GM10266 (cell line): Measurements from ENCODE around the gene SCRN1.

Experiments
- DNase-seq: peaks from one replicate; pipeline ENCODE4 v3.0.0; 2012; ENCODE audit errors: extremely low spot score
- TF ChIP-seq, protein P1 (sequence below): IDR thresholded peaks from 2 replicates; pipeline ENCODE4 v1.5.1; 2012; ENCODE audit warnings: mild to moderate bottlenecking, low read depth; ENCODE audit not compliant: control insufficient read depth, insufficient read depth; ENCODE audit errors: missing control alignments

The SCRN1 gene

DNA sequence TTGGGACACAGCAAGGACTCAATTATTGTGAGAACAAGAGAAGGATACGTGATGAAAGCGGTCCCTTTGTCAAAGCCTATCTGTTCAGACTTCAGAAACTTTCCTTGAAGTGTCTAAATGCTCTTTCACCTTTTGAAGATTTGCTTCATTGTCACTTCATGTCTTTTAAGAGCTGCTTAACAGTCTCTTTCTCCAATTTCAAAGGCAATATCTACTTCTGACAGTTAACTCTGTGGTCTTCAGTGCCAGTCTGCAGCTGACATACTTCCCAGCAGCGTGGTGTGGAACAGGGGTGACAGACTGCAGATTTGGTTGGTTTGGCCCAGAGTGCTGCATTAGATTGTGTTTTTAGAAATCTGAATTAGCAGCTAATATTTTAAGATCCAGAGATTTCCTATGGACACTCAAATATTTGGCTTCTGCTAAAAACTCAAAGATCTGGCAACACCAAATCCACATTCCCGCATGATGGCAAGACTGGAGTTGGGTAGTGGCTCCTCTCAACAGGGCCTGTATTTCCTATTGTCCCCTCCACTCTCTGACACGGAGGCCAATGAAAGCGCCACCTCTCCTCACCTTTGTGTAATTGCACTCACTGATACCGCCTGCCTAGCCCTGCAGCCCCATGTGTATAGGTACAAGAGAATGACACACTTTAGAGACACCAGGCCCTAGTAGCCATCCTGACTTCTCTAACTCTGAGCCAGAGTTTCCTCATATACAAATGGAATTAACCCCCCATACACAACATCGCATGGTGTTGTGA, 11.5 kb downstream of the SCRN1 start:
- TF ChIP-seq, protein P1, sequence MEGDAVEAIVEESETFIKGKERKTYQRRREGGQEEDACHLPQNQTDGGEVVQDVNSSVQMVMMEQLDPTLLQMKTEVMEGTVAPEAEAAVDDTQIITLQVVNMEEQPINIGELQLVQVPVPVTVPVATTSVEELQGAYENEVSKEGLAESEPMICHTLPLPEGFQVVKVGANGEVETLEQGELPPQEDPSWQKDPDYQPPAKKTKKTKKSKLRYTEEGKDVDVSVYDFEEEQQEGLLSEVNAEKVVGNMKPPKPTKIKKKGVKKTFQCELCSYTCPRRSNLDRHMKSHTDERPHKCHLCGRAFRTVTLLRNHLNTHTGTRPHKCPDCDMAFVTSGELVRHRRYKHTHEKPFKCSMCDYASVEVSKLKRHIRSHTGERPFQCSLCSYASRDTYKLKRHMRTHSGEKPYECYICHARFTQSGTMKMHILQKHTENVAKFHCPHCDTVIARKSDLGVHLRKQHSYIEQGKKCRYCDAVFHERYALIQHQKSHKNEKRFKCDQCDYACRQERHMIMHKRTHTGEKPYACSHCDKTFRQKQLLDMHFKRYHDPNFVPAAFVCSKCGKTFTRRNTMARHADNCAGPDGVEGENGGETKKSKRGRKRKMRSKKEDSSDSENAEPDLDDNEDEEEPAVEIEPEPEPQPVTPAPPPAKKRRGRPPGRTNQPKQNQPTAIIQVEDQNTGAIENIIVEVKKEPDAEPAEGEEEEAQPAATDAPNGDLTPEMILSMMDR: no peak
- DNase-seq: no peak

DNA sequence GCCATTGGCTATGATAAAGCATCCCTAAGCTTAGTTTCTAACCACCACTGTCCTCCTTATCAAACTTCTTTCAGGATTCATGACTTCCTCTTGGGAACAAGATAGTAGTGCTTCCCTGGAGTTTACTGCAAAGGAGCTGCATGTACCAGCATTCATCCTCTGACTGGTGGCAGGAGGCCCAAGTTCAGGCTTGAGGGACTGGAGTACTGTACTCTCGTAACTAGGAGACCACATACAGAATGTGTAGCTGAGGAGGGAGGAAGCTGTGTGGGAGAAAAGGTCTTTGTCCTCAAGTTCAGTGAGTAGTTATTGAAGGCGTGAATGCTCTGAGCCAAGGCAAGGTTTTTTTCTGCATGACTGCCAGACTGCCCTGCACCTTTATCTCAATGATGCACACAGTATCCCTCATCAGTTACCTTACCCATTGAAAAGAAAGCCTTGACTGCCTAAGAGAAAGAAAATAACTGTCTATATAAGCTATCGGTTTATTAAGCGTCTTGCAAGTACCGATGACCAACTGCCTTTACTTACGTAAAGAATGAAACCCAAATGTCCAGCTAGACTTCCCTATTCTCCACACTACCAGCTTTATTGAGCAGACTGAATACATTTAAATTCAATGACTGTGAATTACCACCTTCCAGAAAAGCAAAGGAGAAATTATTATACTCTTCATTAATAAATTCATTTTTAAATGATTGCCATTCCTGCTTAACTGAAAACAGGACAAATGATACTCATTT, 12.8 kb downstream of the SCRN1 start:
- TF ChIP-seq, protein P1: no peak
- no peak for DNase-seq

DNA sequence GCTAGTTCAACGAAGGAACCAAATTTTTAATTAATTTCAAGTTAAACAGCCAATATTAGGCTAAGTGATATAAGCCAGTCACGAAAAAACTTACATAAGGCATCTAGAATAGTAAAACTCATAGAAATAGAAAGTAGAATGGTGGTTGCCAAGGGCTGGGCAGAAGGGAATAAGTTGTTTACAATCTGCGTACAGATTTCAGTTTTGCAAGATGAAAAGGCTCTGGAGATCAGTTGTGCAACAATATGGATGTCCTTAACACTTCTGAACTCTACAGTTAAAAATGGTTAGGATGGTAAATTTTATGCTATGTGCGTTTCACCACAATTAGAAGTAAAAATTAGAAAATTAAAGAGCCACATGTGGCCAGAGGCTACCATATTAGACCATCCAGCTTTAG, 13.3 kb downstream of the SCRN1 start:
- TF ChIP-seq, protein P1: no peak
- DNase-seq: no peak

DNA sequence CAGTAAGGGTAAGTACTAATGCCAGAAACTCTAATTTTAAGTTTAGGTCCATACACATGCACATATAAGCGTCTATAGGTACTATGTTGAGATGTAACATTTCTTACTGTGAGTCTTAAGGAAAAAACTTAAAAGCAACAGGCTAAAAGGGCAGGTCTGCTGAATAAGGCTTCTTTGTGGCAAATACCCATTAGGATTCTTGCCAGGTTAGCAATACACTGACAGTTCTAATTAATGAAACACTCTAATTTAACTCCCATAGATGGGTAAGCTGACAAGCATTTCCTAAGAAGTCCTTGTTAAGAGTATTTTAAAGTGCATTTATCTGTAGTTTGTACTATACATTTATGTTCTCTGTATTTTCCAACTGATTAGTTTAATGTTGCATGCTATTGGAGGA, 14.0 kb downstream of the SCRN1 start:
- TF ChIP-seq, protein P1: no peak
- DNase-seq: no peak

DNA sequence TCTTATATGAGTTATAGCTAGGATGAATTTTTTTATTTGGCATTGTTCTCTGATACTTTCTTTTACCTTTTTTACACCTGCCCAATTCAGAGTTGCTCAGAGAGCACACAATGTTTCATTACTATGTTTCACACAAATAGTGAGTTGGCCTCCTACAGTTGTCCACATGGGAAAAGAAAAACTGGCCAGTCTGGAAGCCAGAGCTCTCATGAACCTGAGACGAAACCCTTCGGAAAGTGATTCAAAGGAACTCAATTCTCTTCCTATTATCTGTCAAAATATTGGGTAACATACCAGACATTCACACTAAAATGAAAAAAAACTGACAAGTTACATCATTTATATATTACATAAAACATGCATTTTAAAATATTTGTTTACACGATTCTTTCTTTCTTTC, 15.3 kb downstream of the SCRN1 start:
- TF ChIP-seq, protein P1: no peak
- no peak for DNase-seq

DNA sequence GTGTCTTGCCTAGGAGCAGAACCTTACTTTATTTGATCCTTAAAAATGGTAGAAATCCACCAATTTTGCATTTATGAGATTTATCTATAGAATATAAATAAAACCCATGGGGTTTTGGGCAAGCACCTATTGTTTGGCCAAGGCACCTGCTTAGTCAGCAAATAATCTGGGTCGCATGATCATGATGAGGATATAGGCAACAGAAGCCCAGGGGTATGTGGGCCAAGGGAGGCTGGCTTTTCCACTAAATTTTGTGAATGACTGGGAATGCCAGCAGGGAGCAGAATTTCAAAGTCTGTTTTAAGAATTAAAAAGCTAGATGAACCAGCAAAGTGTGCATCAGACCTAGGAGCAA, 17.3 kb downstream of the SCRN1 start:
- DNase-seq: no peak
- TF ChIP-seq, protein P1: no peak
